Testis (tissue), 3 donors: ENCODE measurements around the gene SNX10. TPM values are rescaled to one million over a fixed set of nuclear protein-coding genes. Genes with fewer than 3 reads are reported as not detected.

Experiments
- DNase-seq: peaks from one replicate; pipeline ENCODE4 v3.0.0-alpha.2; 2019
- H3K27ac ChIP-seq, 2 donors: fragments of 200-600 bp; sonication (generic); one replicate each; pipeline ENCODE4 v1.5.1; 2019
- H3K27me3 ChIP-seq: fragments of 200-600 bp; sonication (generic); one replicate; pipeline ENCODE4 v1.5.1; 2019
- H3K36me3 ChIP-seq: fragments of 200-600 bp; sonication (generic); one replicate; pipeline ENCODE4 v1.5.1; 2017; ENCODE audit warnings: low read depth; ENCODE audit errors: missing control alignments
- H3K4me1 ChIP-seq: fragments of 200-600 bp; sonication (generic); one replicate; pipeline ENCODE4 v1.5.1; 2019
- H3K4me3 ChIP-seq, 2 donors: fragments of 200-600 bp; sonication (generic); one replicate each; pipeline ENCODE4 v1.5.1; 2017 to 2019
- H3K9me3 ChIP-seq: fragments of 200-600 bp; sonication (generic); one replicate; pipeline ENCODE4 v1.5.1; 2017
- CTCF ChIP-seq, 3 experiments: fragments of 450-650 bp in 2 of 3; fragments of 200-600 bp in 1 of 3; sonication (generic) in 1 of 3; IDR thresholded peaks; one replicate each; pipeline ENCODE4 v1.5.1; 2016 to 2019; ENCODE audit warnings: antibody characterized with exemption in 3 of 3, mild to moderate bottlenecking in 2 of 3, moderate library complexity in 1 of 3
- POLR2A ChIP-seq: fragments of 450-650 bp; IDR thresholded peaks from one replicate; pipeline ENCODE4 v1.6.1; 2017; ENCODE audit warnings: antibody characterized with exemption, mild to moderate bottlenecking, moderate library complexity
- WGBS, 2 donors: methylation state at CpG; one replicate each; pipeline ENCODE4 v1.1.5; 2018; 5-methylcytosine and 5-hydroxymethylcytosine counted together
- intact Hi-C: fragments of 100-400 bp; cut with DNase I; formaldehyde crosslinking; loops from one replicate; pipeline ENCODE4 v1.15.1; 2023; ENCODE audit warnings: low total_unique reads
- polyA plus RNA-seq: library from polyadenylated mRNA; stranded (reverse); fragments of 350-450 nt; fragmentation: Illumina TruSeq; extraction: RNeasy Lipid Tissue Mini Kit (QIAGEN cat#74804); gene quantifications from one replicate; pipeline ENCODE4 v1.2.3, GENCODE V29; 2014; ENCODE audit warnings: low read depth, low replicate concordance; ENCODE audit not compliant: insufficient read depth
- total RNA-seq, 2 donors: library from RNA; depleted of rRNA; stranded (reverse); fragments of >200 nt; gene quantifications; one replicate each; pipeline ENCODE4 v1.2.3, GENCODE V29; 2016

The SNX10 gene
- total and polyA plus RNA-seq, 3 donors from 2014 or later, result 4.4 to 6.3 (median 5.6) TPM

DNA sequence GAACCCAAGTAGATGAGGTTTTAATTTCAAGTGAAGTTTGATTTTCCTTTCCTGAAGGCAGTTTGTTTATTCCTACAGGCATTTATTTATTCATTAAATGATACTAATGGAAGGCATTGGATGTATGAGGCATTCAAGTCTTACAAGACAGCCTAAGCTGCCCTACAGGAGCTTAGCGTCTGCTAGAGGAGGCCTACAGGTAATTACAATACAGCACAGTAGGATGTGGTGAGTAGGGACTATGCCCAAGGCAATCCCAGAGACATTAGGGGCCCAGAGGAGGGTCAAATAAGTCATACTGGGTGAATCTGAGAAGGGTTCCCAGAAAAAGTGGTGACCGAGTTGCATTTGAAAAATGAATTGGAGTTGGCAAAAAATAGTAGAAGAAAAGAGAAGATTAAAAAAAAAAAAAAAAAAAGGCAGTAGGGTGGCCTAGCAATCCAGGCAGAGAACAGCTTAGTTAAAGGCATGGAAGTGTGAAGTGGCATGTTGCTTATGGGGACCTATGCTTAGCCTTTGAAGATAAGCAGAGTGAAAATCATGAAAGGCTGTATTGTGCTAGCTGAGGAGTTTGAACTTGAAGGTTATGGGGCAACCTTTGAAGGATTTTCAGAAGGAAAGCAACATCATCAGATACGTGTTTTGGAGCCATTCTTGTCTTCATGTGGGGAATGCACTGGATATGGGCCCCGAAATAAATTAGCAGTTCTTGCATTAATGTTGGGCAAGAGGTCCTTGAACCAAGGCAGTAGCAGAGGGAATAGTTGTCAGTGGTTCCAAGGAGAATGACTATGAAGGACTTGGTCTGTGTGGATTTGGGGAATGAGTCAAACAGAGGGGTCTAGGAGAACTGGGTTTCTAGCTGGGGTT is 65.5 kb downstream of the SNX10 start:
- H3K4me3 ChIP-seq, result no peak overlapping the region
- no peaks in the 10 kb centered on the region for H3K4me1 ChIP-seq
- no peak for DNase-seq
- H3K27ac ChIP-seq, result no peak overlapping the region
- no peaks in the 10 kb centered on the region for H3K36me3 ChIP-seq
- intact Hi-C loops, result no loop called here
- TF ChIP-seq POLR2A (no peak), CTCF (IDR thresholded peaks at IDR 0.05) (no peak)
- 74 to 85% methylated on average over 4 of the region's 4 CpGs for WGBS, 2 donors
- H3K27me3 ChIP-seq, result no peaks in the 10 kb centered on the region
- no peaks in the 10 kb centered on the region for H3K9me3 ChIP-seq

- Histone ChIP-seq H3K4me3 (no peak overlapping the region), H3K27ac (no peak overlapping the region), H3K36me3 (no peaks in the 10 kb centered on the region), H3K27me3 (no peaks in the 10 kb centered on the region), H3K9me3 (no peaks in the 10 kb centered on the region), H3K4me1 (no peaks in the 10 kb centered on the region)
- 73 to 85% methylated on average over 2 of the region's 2 CpGs for WGBS, 2 donors
- no peak for DNase-seq
- intact Hi-C loops, result no loop called here
- TF ChIP-seq CTCF (IDR thresholded peaks at IDR 0.05), result no peak
- TF ChIP-seq POLR2A, result no peak
Observed at GRCh38 chr7:26357799-26358151, 66.1 kb downstream of the SNX10 start.

- no peak overlapping the region for H3K27ac ChIP-seq
- DNase-seq, result no peak
- no peaks in the 10 kb centered on the region for H3K27me3 ChIP-seq
- no peak overlapping the region for H3K4me3 ChIP-seq
- intact Hi-C loops, result loop anchor here (10.0 kb wide), 2 partner anchors 276 to 466 kb away; no protein-coding TSS in a partner anchor
- no peak for TF ChIP-seq CTCF (IDR thresholded peaks at IDR 0.05)
- H3K9me3 ChIP-seq, result no peaks in the 10 kb centered on the region
- H3K4me1 ChIP-seq, result no peaks in the 10 kb centered on the region
- no peaks in the 10 kb centered on the region for H3K36me3 ChIP-seq
- WGBS, 2 donors, result 71 to 84% methylated on average over 3 of the region's 3 CpGs
Observed at GRCh38 chr7:26360650-26361049, 69.0 kb downstream of the SNX10 start.

DNA sequence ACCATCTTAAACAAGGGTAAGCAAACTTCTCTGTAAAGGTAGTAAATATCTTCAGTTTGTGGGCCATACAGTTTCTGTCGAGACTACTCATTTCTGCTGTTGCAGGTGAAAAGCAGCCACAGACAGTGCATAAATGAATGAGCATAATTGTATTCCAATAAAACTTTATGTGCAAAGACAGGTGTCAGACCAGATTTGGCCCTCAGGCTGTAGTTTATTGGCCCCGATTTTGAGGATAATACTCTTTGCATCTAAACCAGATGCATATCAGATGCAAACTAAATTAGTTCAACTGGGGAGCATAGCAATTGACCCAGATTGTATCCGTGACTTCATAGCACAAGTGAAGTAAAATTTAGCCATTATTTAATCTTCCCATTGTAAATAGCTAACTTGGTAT is 70.0 kb downstream of the SNX10 start:
- Histone ChIP-seq H3K4me1 (no peaks in the 10 kb centered on the region), H3K4me3 (no peak overlapping the region), H3K27me3 (no peaks in the 10 kb centered on the region), H3K27ac (no peak overlapping the region), H3K36me3 (no peaks in the 10 kb centered on the region), H3K9me3 (no peaks in the 10 kb centered on the region)
- no peak for DNase-seq
- TF ChIP-seq CTCF (IDR thresholded peaks at IDR 0.05) (no peak), POLR2A (no peak)
- intact Hi-C loops, result loop anchor here (10.0 kb wide), 2 partner anchors 277 to 467 kb away; no protein-coding TSS in a partner anchor
- 91 to 94% methylated on average over 3 of the region's 3 CpGs for WGBS, 2 donors

GRCh38 chr7:26363465-26363864 is 71.8 kb downstream of the SNX10 start:
- no peak overlapping the region for H3K4me3 ChIP-seq
- H3K27me3 ChIP-seq, result no peaks in the 10 kb centered on the region
- no peaks in the 10 kb centered on the region for H3K9me3 ChIP-seq
- intact Hi-C loops, result loop anchor here (10.0 kb wide), 2 partner anchors 279 to 469 kb away; no protein-coding TSS in a partner anchor
- H3K4me1 ChIP-seq, result no peaks in the 10 kb centered on the region
- H3K27ac ChIP-seq, result no peak overlapping the region
- DNase-seq, result no peak
- TF ChIP-seq POLR2A (no peak), CTCF (IDR thresholded peaks at IDR 0.05) (no peak)
- WGBS, 2 donors, result 93 to 94% methylated on average over 7 of the region's 7 CpGs
- H3K36me3 ChIP-seq, result no peaks in the 10 kb centered on the region
